ENCODE data around the gene SLC7A1.

SLC7A1 gene

DNA sequence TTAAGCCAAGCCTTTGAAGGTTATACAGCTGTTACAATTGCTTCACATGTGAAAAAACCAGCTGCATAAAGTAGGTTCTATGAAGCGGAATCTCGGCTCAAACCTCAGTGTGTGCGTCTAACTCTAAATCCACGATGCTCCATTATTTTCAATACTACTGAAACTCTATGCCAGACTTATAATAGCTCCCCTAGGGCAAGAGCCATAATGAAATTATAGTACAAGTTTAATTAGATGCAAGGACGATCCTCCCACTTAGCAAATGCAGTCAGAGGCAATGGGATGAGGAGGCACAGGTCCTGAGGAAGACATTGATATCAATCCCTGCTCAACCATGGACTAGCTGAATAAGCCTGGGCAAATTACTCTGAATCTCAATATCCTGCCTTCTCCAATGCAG, 31.1 kb downstream of the SLC7A1 start:
- TF ChIP-seq, protein P1, sequence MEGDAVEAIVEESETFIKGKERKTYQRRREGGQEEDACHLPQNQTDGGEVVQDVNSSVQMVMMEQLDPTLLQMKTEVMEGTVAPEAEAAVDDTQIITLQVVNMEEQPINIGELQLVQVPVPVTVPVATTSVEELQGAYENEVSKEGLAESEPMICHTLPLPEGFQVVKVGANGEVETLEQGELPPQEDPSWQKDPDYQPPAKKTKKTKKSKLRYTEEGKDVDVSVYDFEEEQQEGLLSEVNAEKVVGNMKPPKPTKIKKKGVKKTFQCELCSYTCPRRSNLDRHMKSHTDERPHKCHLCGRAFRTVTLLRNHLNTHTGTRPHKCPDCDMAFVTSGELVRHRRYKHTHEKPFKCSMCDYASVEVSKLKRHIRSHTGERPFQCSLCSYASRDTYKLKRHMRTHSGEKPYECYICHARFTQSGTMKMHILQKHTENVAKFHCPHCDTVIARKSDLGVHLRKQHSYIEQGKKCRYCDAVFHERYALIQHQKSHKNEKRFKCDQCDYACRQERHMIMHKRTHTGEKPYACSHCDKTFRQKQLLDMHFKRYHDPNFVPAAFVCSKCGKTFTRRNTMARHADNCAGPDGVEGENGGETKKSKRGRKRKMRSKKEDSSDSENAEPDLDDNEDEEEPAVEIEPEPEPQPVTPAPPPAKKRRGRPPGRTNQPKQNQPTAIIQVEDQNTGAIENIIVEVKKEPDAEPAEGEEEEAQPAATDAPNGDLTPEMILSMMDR (IDR thresholded peaks at IDR 0.05; ENCODE audit: low read depth, low read length, missing control alignments): no peak
- no peak for DNase-seq (ENCODE audit: low read depth)
- H3K4me3 ChIP-seq (ENCODE audit: low read depth, low read length): no peak overlapping the region

DNA sequence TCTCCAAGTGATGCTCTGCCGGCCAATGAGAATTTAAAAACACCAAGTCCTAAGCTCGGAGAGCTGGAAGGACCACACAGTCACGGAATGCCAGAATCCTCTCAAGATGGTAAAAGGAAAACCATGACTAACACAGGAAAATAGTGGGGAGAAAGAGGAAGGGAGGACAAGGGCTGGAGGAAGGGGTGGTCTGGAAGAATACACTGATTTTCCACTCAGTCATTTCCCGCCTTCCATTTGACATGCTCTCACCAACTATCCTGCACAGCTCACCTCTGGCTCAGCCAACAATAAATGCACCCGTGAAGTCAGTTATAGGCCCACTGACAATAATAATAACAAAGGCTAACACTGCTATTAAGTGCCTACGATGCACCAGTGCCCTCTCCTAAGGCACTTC, 31.5 kb downstream of the SLC7A1 start:
- TF ChIP-seq, protein P1 (IDR thresholded peaks at IDR 0.05; ENCODE audit: low read depth, low read length, missing control alignments): no peak
- H3K4me3 ChIP-seq (ENCODE audit: low read depth, low read length): no peak overlapping the region
- no peak for DNase-seq (ENCODE audit: low read depth)

DNA sequence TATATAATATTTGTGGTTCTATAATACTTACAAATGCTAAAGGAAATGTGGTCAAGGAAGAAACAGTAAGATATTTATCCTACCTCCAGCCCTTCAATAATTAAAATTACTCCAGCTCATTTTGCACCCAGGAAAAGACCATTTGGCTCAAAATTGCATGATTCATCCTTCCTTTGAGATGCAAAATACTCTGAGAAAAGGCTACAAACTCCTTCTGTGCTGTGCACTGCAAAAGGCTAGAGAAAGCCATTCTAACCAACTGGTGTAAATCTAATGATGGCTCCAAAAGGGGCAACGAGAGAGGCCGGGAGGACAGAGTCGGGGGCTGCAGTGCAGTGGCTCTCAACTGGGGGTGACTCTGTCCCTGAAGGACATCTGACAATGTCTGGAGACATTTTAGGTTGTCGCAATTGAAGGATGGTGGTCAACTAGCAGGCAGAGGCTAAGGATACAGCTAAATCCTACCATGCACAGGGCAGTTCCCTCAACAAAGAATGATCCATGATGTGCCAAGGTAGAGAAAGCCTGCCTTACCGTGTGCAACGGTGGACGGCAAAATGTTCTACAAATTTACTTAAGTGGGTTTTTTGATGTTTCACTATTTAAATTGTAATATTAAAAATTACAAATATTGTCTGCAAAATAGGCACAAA, 32.6 kb downstream of the SLC7A1 start:
- TF ChIP-seq, protein P1 (IDR thresholded peaks at IDR 0.05; ENCODE audit: low read depth, low read length, missing control alignments): no peak
- DNase-seq (ENCODE audit: low read depth): no peak
- no peak overlapping the region for H3K4me3 ChIP-seq (ENCODE audit: low read depth, low read length)

DNA sequence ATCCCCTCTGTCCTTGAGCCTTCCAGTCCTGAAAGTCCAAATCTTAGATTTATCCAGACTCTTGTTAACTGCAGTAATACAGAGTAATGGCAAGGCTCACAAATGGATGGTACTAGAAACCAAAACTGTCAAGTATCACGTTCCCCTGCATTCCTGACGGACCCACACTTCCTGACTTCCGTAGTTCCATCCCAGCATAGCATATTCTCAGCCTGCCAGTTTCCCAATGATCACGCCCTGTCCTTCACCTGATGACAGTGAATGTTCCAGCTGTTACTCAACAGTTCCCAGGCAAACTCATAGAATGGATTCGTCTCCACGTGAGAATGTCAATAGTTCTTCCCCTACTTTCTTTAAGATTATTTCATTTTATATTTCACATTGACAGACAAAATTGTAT, 33.6 kb downstream of the SLC7A1 start:
- no peak overlapping the region for H3K4me3 ChIP-seq (ENCODE audit: low read depth, low read length)
- no peak for DNase-seq (ENCODE audit: low read depth)
- TF ChIP-seq, protein P1 (IDR thresholded peaks at IDR 0.05; ENCODE audit: low read depth, low read length, missing control alignments): no peak

DNA sequence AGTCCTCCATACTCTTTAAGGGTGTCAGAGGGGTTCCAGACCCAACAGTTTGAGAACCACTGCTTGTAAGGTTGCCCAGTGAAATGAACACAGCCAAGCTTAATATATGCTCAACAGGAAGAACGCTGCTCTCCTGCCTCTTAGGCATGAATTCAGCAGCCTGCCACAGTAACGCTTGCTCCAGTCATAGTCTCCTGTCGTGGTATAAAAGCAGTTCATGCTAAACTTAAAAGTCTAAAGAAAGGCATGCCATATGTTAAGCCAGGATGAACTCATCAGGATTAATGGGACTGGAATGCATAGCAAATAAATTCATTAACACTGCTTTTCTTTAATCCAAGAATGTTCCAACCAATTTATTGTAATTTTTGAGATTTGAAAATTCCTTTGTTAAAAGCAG, 38.7 kb downstream of the SLC7A1 start:
- TF ChIP-seq, protein P1 (IDR thresholded peaks at IDR 0.05; ENCODE audit: low read depth, low read length, missing control alignments): no peak
- H3K4me3 ChIP-seq (ENCODE audit: low read depth, low read length): no peak overlapping the region
- DNase-seq (ENCODE audit: low read depth): no peak

DNA sequence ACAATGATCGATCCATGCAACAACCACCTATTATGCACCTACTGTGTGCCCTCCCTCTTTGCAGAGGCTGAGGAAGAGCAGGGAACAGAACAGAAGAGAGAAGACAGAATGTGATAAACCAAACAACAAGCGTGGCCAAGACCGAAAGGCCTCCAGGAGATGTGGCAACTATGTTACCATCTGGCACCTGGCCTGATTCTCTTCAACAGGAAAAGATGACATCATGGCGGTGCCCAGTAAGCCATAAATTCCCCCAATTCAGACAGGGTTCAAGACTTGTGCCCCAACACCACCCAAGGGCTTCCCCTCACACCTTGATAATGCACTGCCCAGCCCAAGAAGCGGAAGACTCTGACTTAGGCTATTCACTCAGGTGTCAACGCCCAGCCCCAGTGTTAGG, 44.3 kb downstream of the SLC7A1 start:
- no peak for DNase-seq (ENCODE audit: low read depth)
- TF ChIP-seq, protein P1 (IDR thresholded peaks at IDR 0.05; ENCODE audit: low read depth, low read length, missing control alignments): no peak
- H3K4me3 ChIP-seq (ENCODE audit: low read depth, low read length): no peak overlapping the region

DNA sequence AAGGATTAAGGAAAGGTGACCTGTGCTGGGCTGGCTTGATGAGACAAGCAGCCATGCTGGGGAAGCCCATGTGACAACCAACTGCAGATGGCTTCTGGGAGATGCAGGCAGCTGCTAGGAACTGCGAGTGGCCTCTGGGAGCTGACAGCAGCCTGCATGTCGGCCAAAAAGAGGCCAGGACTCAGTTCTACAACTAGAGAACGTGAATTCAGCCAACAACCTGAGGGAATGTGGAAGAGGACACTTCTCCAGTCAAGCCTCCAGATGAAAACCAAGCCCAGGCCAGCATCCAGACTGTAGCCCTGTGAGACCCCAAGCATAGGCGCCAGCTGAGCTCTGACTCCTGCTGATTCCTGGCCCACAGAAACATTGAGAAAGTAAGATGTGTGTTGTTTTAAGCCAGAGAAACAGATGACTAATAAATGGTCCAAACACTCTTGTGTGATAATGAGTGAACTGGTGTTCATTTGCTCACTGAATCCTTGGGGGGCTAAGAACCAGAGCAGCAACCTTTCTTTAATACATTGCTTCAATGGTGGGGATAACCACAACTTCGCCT, 45.0 kb downstream of the SLC7A1 start:
- no peak overlapping the region for H3K4me3 ChIP-seq (ENCODE audit: low read depth, low read length)
- DNase-seq (ENCODE audit: low read depth): no peak
- TF ChIP-seq, protein P1 (IDR thresholded peaks at IDR 0.05; ENCODE audit: low read depth, low read length, missing control alignments): no peak

All from GM12864 (cell line).